Measurements from ENCODE around the gene CDHR2.
"Not testable (repeated sequence)": the region's sequence is repeated elsewhere in the genome, so short reads cannot be mapped to it uniquely, and the experiment has no call there.

Gene CDHR2

DNA sequence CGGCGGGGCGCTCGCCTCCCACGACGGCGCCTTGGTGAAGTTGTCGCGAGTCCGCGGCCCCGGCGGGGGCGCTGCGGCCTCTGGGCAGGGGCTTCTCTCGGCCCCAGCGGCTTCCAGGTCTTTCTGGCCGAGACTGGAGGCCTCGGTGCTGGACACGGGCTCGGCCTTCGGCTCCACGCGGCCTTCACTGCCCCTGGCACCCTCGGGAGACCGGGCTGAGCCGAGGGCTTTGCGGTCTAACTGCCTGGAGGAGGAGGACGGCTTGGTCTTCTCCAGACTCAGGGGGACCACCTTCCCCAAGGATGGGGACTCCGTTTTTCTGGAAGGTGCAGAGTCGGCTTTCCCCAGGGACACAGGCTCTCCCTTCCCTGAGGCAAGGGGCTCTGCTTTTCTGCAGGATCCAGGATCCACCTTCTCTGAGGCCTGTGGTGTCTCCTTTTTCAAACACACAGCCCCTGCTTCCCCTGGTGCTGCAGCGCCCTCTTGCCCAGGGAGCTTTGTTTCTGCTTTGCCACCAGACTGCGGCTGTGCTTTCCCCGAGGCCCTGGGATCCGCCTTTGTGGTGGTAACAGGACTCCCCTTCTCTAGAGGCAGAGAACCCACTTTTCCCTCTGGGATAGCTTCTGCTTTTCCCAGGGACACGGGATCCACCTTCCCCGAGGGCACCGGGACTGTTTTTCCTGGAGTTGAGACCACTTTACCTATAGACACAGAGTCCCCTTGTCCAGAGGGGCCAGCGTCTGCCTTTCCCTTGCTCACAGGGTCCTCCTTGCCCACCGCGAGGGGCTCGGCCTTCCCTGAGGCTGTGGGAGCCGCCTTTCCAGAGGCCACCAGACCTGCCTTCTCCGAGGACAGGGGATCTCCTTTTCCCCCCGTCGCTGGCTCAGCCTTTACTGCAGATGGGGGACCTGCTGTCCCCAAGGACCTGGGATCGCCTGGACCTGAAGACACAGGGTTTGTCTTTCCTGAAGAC is 48.6 kb downstream of the CDHR2 start:
- Mint-ChIP-seq H3K36me3 (ENCODE audit: low read depth) (no peaks in the 10 kb centered on the region), H3K9me3 (no peaks in the 10 kb centered on the region), H3K27me3 (ENCODE audit: low read depth) (peaks cover 10% of the 10 kb centered on the region), H3K4me1 (ENCODE audit: low read depth) (peaks cover 5% of the 10 kb centered on the region), H3K4me3 (peak overlapping the region; percentile 30), H3K27ac (no peak overlapping the region)

DNA sequence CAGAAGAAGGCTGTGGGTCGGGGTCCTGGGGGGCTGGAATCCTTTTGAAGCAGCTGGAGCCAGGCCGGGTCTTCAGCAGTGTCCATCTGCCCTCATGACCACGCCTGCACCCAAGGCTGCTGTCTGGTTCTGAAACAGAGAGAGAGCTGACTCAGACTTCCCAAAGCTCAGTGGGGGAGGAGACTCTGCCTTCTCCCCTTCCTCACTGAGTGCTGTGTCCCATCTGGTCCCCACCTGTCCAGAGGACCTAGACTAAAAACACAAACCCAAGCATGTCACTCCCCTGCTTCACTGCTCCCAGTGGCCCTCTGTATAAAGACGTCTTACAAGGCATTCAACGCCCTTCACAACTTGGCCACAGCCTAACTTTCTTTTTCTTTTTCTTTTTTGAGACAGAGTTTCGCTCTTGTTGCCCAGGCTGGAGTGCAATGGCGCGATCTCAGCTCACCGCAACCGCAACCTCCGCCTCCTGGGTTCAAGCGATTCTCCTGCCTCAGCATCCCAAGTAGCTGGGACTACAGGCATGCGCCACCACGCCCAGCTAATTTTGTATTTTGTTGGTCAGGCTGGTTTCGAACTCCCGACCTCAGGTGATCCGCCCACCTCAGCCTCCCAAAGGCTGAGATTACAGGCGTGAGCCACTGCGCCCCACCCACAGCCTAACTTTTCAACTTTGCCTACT is 50.7 kb downstream of the CDHR2 start:
- not testable (repeated sequence) for H3K9me3 Mint-ChIP-seq; H3K4me3 Mint-ChIP-seq; H3K4me1 Mint-ChIP-seq (ENCODE audit: low read depth); H3K27ac Mint-ChIP-seq; H3K36me3 Mint-ChIP-seq (ENCODE audit: low read depth)
- H3K27me3 Mint-ChIP-seq (ENCODE audit: low read depth): peaks cover 15% of the 10 kb centered on the region

DNA sequence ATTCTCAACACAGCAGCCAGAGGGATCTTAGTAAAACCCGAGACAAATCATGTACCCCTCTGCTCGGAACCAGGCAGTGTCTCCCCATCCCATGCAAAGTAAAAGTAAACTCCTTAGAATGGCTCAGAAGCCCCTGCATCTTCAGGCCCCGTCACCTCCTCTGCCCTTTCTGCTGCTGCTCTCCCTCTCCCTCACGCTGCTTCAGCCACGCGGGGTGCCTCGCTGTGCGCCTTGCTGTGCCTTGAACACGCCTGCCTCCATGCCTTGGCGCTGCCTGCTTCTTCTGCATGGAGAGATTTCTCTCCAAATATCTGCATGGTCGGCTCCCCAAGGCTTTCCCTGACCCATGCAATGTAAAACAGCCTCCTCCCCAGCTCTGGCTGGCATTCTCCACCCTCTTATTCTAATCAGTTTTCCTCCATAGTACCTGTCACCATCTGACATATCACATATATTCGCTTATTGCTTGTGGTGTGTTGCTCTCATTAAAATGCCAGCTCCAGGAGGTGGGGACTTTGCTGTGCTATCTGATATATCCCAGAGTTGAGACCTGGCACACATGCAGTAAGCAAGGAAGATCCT is 52.9 kb downstream of the CDHR2 start:
- Mint-ChIP-seq H3K27ac (no peak overlapping the region), H3K4me3 (no peak overlapping the region), H3K4me1 (ENCODE audit: low read depth) (no peaks in the 10 kb centered on the region), H3K27me3 (ENCODE audit: low read depth) (peaks cover 15% of the 10 kb centered on the region), H3K9me3 (no peaks in the 10 kb centered on the region), H3K36me3 (ENCODE audit: low read depth) (no peaks in the 10 kb centered on the region)

DNA sequence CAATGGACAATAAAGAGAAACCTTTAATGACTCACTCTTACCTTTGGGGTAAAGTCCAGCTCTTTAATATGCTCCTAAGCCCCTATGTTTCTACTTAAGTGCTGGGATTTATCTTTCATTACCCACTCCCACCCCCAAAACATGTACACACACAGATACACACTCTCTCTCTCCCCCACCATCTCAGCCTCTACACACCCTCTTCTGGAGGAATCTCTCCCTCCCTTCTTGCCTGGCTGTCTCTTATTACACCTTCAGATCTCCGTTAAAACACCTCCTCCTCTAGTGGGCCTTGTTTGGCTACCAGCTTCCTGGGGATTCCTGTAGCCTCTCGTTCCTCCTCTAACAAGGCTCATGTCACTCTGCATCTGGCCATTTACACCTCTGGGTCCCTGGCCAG is 53.9 kb downstream of the CDHR2 start:
- Mint-ChIP-seq H3K4me1 (ENCODE audit: low read depth) (peaks cover 1% of the 10 kb centered on the region), H3K27ac (no peak overlapping the region), H3K9me3 (no peaks in the 10 kb centered on the region), H3K36me3 (ENCODE audit: low read depth) (no peaks in the 10 kb centered on the region), H3K4me3 (no peak overlapping the region), H3K27me3 (ENCODE audit: low read depth) (peaks cover 15% of the 10 kb centered on the region)

DNA sequence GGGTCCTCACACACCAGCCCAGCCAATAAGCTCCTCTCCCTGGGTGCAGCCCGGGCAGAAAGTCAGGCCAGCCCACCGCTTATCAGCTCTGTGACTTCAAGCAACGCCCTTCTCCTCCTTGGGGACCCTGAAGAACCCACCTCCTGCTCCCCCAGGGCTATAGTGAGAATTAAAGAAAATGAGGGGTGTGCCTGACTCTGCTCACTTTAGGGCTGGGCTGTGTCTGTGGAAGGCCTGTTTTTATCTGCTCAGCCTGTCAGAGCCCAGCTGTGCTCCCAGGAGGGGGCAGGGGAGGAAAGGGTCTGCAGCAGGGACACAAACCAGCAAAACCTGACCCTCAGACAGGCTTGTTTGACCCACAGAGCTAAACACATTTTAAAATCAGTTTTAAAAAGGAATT is 56.9 kb downstream of the CDHR2 start:
- Mint-ChIP-seq H3K4me3 (no peak overlapping the region), H3K27me3 (ENCODE audit: low read depth) (peaks cover 29% of the 10 kb centered on the region), H3K4me1 (ENCODE audit: low read depth) (peaks cover 16% of the 10 kb centered on the region), H3K36me3 (ENCODE audit: low read depth) (peaks cover 3% of the 10 kb centered on the region), H3K27ac (no peak overlapping the region), H3K9me3 (no peaks in the 10 kb centered on the region)

DNA sequence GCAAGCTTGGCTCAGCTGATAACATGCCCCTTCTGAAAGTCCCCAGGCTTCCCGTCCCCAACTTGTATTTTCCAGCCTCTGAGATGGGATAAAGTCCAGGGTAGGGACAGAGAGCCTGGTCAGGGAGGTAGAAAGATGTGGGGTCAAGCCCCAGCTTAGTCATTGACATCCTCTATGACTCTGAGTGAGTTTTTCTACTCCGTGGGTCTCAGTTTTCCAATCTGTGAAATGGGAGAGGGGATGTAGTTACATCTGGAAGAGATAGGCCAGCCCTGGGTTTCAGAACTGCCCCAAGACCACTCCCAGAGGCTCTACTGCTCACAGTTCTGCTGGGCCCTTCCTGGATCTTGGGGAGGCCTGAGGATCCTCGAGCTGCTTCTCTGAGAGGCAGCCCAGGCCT is 57.7 kb downstream of the CDHR2 start:
- peaks cover 16% of the 10 kb centered on the region for H3K4me1 Mint-ChIP-seq (ENCODE audit: low read depth)
- H3K36me3 Mint-ChIP-seq (ENCODE audit: low read depth): peaks cover 3% of the 10 kb centered on the region
- H3K27me3 Mint-ChIP-seq (ENCODE audit: low read depth): peaks cover 33% of the 10 kb centered on the region
- H3K27ac Mint-ChIP-seq: no peak overlapping the region
- H3K4me3 Mint-ChIP-seq: no peak overlapping the region
- no peaks in the 10 kb centered on the region for H3K9me3 Mint-ChIP-seq

DNA sequence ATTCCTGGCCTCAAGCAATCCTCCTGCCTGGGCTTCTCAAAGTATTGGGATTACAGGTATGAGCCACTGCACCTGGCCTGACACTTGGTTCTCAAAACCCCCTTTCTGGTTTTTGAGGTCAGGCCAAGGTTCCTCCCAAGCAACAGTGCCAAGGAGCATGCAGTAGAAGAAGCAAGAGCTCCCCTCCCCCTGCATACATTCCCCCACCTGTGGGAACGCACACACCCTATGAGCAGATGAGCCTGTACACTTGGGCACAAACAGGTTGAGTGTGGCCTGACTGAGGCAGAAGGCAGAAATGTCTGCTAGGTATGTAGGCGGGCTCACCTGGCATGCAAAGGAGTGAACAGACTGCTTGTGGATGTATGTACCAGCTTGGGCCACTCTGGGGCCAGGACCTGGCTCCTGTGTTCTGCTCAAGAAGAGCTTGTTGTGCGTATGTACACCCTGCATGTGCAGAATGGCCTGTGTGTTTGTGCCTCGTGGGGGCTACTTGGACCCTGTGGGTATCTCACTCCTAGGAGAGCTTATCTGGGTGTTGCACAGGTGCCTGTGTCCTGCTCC is 59.1 kb downstream of the CDHR2 start:
- H3K4me3 Mint-ChIP-seq: no peak overlapping the region
- H3K27ac Mint-ChIP-seq: no peak overlapping the region
- no peaks in the 10 kb centered on the region for H3K9me3 Mint-ChIP-seq
- peaks cover 16% of the 10 kb centered on the region for H3K4me1 Mint-ChIP-seq (ENCODE audit: low read depth)
- peaks cover 3% of the 10 kb centered on the region for H3K36me3 Mint-ChIP-seq (ENCODE audit: low read depth)
- H3K27me3 Mint-ChIP-seq (ENCODE audit: low read depth): peaks cover 34% of the 10 kb centered on the region

DNA sequence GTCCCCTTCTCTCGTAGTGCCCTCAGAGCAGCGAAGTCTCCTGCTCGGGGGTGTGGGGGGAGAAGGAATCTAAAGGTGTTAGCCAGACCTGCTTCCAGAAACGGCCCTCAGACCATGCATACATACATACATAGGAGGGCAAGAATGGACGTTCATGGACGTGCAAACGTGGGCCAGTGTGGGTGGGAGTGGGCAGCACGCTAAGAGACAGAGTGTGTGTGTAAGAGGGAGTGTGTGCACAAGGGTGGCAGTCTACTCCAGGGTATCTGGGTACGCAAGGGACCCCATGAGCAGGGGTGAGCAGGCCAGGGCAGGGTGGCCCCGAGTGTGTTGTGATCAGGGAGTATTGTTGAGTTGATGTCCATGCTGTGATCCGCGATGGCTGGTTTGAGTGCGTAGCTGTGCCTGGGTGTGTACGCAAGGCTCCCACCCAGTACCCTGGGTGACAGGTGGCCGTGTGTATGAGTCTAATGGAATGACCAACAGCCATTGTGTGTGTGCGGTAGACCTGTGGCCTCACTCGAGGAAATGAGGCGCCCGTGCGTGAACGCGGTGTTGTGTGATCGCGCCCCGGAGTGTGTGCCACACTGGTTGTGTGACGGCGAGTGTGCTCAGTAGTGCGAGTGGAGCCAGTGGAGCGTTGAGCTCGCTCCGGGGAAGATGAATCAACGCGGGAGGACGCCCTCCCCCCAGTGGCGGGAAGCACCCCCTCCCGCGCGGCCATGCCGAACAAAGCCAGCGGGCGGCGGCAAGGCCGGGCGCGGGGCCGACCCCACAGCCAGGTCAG is 60.0 kb downstream of the CDHR2 start:
- peak overlapping the region; percentile 82 for H3K27ac Mint-ChIP-seq
- peaks cover 16% of the 10 kb centered on the region for H3K4me1 Mint-ChIP-seq (ENCODE audit: low read depth)
- H3K27me3 Mint-ChIP-seq (ENCODE audit: low read depth): peaks cover 37% of the 10 kb centered on the region
- no peaks in the 10 kb centered on the region for H3K9me3 Mint-ChIP-seq
- H3K4me3 Mint-ChIP-seq: peak overlapping the region; percentile 93
- peaks cover 3% of the 10 kb centered on the region for H3K36me3 Mint-ChIP-seq (ENCODE audit: low read depth)

DNA sequence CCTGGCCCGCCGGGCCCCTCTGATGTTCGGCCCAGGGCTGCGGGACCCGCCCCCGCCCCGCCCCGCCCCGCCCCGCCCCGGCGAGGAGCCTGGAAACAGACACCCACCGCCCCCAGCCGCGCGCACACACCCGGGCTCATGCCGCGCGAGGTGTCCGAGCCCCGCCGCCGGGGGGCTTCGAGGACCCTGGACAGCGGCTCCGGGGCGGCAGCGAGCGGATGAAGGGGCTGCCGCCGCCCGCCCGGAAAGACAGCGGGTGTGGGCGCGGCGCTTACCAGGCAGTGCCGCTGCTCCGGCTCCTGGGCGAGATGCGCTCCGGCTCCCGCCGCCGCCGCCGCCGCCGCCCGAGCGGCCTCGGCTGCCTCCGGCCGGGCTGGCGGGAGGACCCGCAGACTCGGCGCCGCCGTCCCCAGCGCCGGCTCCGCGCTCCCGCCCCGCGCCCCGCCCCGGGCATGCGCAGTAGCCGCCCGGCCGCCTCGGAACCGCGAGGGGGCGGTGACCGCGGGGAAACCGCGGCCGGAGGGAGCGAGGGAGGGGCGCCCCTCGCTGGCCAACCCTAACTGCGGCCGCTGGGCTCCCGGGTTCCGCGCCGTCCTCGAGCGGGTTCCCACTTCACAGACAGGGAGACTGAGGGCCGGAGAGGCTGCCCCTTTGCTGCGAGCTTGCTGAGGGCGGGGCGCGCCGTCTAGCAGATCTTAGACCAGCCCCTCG is 60.7 kb downstream of the CDHR2 start, which contains the start of gene GPRIN1:
GPRIN1 (minus strand) TSS at position 433 of the 711 bp plus-strand sequence. CDS start 10,322 bp downstream, outside the sequence.
- Mint-ChIP-seq H3K9me3 (no peaks in the 10 kb centered on the region), H3K4me1 (ENCODE audit: low read depth) (peaks cover 16% of the 10 kb centered on the region), H3K4me3 (peak within 1 kb of the TSS; percentile 93), H3K36me3 (ENCODE audit: low read depth) (peaks cover 3% of the 10 kb centered on the region), H3K27ac (peak within 1 kb of the TSS; percentile 82), H3K27me3 (ENCODE audit: low read depth) (peaks cover 42% of the 10 kb centered on the region)

DNA sequence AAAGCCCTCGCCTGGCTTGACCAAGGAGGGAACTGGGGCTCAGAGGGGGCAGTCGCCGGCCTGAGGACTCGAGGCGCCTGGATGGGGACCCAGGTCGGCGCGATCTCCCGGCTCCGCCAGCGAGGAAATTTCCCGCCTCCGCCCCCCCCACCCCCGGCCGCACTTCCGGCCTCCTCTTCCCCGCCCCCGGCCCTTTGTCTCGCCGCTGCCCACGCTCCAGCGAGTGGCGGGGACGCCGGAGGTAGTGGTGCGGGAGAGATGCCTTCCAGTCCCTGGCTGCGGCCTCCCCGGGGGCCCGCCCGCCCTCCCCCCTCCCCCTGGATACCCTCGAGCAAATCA is 61.3 kb downstream of the CDHR2 start:
- peaks cover 46% of the 10 kb centered on the region for H3K27me3 Mint-ChIP-seq (ENCODE audit: low read depth)
- H3K9me3 Mint-ChIP-seq: no peaks in the 10 kb centered on the region
- H3K4me3 Mint-ChIP-seq: peak overlapping the region; percentile 71
- peaks cover 16% of the 10 kb centered on the region for H3K4me1 Mint-ChIP-seq (ENCODE audit: low read depth)
- H3K27ac Mint-ChIP-seq: peak overlapping the region; percentile 49
- peaks cover 3% of the 10 kb centered on the region for H3K36me3 Mint-ChIP-seq (ENCODE audit: low read depth)

DNA sequence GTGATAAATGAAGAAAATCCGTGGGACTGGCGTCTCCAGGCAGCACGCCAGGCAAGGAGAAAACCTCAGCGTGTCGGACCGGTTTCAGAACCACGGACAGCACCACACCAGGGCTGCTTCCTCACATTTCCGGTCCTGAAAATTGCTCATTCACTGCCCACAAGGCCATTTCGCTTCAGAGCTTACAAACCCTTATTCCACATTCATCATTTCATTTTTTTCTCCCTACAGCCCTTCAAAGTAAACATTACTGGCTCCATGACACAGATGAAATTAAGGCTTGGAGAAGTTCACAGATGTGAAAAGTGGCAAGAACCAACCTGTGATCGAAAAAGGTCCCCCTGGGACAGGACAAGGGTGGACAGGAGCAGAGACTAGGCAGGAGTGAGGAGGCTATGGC is 62.3 kb downstream of the CDHR2 start:
- Mint-ChIP-seq H3K4me1 (ENCODE audit: low read depth) (peaks cover 16% of the 10 kb centered on the region), H3K27ac (no peak overlapping the region)

DNA sequence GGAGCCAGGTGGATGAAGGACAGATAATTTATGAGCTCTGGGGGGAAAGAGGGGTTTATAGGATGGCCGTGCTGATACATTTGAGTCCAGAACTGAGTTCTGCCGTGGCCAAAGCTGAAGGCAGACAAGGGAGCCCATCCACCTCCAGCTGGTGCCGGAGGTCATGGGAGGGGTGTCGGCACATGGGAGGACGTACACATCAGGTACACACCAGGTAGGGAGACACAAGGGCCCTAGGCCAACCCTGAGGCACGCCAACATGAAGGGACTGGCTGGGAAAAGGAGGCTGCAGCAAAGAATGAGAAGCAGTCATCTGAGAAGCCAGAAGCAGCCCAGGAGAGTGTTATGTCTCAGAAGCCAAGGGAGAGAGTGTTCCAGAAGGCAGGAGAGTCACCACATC is 62.9 kb downstream of the CDHR2 start:
- peaks cover 3% of the 10 kb centered on the region for H3K36me3 Mint-ChIP-seq (ENCODE audit: low read depth)
- H3K27me3 Mint-ChIP-seq (ENCODE audit: low read depth): peaks cover 62% of the 10 kb centered on the region
- H3K9me3 Mint-ChIP-seq: no peaks in the 10 kb centered on the region
- no peak overlapping the region for H3K4me3 Mint-ChIP-seq
- H3K4me1 Mint-ChIP-seq (ENCODE audit: low read depth): peaks cover 16% of the 10 kb centered on the region
- H3K27ac Mint-ChIP-seq: no peak overlapping the region

More for the DNA sequence above, 62.3 kb downstream of the CDHR2 start:
- H3K36me3 Mint-ChIP-seq (ENCODE audit: low read depth): peaks cover 3% of the 10 kb centered on the region
- peaks cover 56% of the 10 kb centered on the region for H3K27me3 Mint-ChIP-seq (ENCODE audit: low read depth)
- H3K4me3 Mint-ChIP-seq: no peak overlapping the region
- no peaks in the 10 kb centered on the region for H3K9me3 Mint-ChIP-seq

DNA sequence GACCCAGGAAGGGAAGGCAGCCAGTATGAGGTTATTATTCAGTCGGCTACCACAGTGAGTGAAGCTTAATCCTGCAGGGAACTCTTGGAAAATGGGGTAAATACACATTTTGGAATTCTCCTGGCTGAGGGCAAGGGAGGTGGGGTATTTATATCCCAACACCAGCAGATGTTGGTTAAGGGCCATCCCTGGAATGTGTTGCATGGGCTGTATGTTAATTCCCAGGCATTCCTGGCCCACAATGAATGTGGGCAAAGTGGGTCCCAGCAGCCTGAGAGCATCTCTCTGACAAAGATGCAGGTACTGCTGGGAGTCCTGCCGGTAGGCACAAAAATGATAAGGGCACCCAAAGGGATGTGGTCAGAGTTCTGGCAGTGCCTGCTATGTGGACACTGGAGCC is 63.7 kb downstream of the CDHR2 start:
- Mint-ChIP-seq H3K27me3 (ENCODE audit: low read depth) (peaks cover 70% of the 10 kb centered on the region), H3K4me3 (no peak overlapping the region)

More for the DNA sequence above, 63.7 kb downstream of the CDHR2 start:
- Mint-ChIP-seq H3K9me3 (no peaks in the 10 kb centered on the region), H3K36me3 (ENCODE audit: low read depth) (peaks cover 3% of the 10 kb centered on the region), H3K27ac (no peak overlapping the region), H3K4me1 (ENCODE audit: low read depth) (peaks cover 15% of the 10 kb centered on the region)

All from T-helper 1 cell treated with Interleukin-12 subunit alpha and Interleukin-12 subunit beta and Interleukin-4 antibody, amounts not matched to agents 30 μg/mL and 1 μg/mL, for 36 hours (primary cell).